Measurements from ENCODE around the gene ETS1.

The ETS1 gene

GRCh38 chr11:128618603-128619002 is 31.2 kb upstream of the ETS1 start:
- DNase-seq (ENCODE audit: low read depth): no peak

DNA sequence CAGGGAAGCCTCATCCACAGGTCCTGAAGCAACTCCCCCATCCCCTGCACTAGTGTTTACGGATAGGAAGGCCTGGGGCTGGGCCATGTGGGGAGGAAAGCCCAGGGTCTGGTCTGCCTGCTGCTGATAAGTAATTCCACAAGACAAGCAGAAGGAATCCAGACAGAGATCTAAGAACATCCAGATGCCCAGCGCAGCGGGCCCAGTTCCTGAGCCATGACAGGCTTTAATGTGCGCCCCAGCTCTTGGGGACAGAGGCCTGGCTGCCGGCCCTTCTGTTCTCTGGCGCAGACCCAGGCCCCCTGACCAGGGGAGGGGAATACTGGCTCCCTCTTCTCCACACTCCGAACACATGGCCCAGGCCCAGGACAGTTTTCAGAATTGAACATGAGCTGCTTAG is 28.8 kb upstream of the ETS1 start:
- no peak for DNase-seq (ENCODE audit: low read depth)

DNA sequence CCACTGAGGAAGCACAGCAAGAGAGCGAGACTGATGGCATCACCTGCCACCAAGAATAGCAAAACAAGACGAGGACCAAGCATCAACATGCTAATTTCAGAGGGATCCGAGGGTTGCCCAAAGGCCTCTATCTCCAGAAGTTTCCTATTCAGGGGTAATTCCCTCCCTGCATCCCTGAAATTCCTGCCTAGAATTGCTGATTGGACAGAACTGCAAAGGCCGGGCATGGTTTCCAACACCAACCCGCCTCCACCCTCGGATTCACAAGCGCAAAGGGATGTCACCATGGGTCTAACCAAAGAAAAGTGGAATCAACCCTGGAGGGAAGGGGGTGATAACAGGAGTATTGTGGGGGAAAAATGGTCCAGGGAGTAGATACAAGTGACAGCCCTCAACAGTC is 28.3 kb upstream of the ETS1 start:
- DNase-seq (ENCODE audit: low read depth): no peak

DNA sequence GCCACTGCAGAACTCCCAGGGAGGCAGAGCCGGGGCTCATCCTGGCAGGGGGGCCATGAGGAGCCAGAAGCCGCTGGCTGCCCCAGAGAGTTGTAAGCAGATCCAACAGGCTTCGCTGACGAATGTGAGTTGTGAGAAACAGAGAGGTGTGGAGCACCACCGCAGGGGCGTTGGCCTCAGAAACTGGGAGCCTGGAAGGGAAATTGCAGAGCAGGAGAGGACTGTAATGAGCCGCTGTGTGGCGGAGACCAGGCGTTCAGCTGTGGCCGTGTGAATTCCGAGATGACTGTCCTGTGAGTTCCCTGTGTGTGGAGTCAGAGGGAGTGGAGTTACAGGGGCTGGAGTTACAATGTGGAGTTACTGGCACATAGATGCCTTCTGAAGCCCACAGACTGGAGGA is 27.7 kb upstream of the ETS1 start:
- DNase-seq (ENCODE audit: low read depth): no peak

DNA sequence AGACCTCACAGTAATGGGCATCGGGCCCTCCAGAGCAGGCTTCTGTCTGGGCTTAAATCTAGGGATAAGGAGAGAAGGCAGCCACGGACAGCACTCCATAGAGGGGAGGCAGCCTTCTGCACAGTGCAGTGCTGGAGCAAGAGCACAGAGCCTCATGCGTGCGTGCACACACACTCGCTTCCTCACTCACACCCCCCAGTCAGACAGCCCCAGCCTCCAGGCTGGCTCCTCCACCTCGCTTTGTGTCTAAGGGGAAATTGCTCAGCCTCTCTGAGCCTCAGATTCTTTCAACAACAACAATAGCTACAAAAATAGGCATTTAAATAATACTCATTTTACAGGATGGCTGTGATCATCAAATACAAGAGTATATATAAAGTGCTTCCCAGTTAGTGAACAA is 26.7 kb upstream of the ETS1 start:
- no peak for DNase-seq (ENCODE audit: low read depth)

DNA sequence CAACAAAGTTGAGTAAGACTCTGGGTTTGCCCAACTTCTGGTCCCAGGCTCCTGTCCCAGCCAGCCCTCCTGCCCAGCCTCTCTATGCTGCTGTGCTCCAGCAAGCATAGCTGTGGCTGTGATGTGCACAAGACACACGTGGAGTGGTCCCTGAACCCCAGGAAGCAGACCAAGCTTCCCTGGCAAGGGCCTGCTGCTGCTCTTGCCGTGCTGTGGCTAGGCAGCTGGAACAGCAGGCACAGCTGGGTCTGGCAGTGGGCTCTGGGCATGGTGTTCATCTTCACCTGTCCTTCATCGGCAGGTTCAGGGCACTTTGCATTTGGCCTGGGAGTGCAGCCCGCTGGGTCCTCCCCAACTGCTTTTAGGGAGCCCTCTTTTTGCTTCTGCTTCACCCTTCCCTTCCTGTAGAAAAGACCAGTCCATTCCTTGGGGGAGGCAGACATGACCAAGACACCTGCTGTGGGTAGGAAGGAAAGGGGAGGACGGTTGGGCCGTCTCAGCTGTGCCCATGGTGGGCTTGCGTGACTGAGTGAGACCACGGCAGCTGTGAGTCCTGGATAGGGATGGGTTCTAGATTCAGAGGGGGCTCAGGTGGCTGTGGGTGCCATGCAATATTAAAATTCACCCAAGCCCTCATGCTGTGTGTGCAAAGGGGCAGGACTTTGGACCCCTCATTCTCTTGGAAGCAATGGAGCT is 26.1 kb upstream of the ETS1 start:
- no peak for DNase-seq (ENCODE audit: low read depth)

- peak; percentile 56 for DNase-seq (ENCODE audit: low read depth)
Measured at GRCh38 chr11:128610721-128611617, 23.6 kb upstream of the ETS1 start.

DNA sequence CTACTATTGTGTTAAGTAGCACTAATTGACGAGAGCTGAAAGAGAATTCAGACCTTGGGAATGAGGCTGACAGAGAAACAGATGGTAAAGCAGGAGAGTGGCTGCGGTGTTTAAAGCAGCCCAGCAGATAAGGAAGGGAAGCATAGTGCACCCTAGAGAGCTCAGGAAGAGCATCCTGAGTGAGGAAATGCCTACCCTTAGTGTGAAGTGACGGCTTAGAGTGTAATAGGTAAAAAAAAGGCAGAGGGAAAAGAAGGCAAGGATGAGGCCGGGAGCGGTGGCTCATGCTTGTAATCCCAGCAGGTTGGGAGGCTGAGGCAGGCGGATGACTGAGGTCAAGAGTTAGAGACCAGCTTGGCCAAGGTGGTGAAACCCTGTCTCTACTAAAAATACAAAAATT is 22.4 kb upstream of the ETS1 start:
- no peak for DNase-seq (ENCODE audit: low read depth)

- no peak for DNase-seq (ENCODE audit: low read depth)
Measured at GRCh38 chr11:128608746-128609407, 21.5 kb upstream of the ETS1 start.

- no peak for DNase-seq (ENCODE audit: low read depth)
Measured at GRCh38 chr11:128607819-128608218, 20.5 kb upstream of the ETS1 start.

- no peak for DNase-seq (ENCODE audit: low read depth)
Measured at GRCh38 chr11:128604723-128605122, 17.4 kb upstream of the ETS1 start.

- DNase-seq (ENCODE audit: low read depth): no peak
Measured at GRCh38 chr11:128603752-128604414, 16.5 kb upstream of the ETS1 start.

DNA sequence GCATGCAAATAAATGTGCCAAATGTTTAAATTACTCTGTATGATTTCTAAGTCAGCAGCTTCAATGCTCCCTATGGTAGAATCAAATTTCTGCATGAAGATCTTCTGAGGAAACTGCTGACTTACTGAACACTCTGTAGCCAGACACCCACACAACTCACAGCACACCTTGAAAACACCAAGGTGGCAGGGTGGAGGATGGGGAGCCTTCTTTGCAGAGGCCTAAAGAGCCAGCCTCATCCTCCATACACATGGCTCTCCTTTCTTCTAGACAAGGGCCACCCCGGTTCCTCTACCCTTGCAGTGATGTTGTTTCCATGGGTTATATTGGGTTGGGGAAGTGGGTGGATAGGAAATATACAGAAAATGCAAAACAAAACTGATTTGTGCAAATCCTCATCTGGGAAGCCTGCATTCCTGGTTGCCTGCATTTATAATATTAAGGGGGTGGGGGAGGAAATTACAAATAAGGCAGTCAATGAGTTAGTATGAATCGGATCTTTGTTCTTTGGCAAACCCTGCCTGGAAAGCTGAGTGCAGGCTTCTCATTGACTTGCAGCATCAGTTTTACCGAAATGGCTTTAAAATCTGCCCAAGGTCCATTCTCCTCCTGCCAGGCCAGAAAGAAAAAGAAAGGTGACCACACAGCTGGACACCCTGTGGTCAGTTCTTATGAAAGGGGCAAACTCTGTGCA is 15.8 kb upstream of the ETS1 start:
- no peak for DNase-seq (ENCODE audit: low read depth)

DNA sequence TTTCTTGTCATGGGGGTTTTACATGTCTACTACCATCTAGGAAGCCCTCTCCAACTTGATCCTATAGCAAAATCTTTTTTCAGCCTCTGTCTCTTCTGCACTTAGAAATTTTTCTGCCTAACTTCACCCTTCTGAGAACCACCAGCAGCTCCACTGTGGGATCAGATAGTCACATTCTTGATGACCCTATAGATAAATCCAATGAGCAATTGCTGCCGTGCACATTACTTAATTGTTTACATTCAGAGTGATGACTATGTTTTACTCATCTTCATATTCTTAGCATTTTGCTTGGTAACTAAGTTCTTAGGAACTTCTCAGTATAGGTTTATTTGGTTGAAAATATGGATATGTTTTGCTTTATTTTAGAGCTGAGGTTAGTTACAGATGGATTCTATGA is 12.4 kb upstream of the ETS1 start:
- no peak for DNase-seq (ENCODE audit: low read depth)

DNA sequence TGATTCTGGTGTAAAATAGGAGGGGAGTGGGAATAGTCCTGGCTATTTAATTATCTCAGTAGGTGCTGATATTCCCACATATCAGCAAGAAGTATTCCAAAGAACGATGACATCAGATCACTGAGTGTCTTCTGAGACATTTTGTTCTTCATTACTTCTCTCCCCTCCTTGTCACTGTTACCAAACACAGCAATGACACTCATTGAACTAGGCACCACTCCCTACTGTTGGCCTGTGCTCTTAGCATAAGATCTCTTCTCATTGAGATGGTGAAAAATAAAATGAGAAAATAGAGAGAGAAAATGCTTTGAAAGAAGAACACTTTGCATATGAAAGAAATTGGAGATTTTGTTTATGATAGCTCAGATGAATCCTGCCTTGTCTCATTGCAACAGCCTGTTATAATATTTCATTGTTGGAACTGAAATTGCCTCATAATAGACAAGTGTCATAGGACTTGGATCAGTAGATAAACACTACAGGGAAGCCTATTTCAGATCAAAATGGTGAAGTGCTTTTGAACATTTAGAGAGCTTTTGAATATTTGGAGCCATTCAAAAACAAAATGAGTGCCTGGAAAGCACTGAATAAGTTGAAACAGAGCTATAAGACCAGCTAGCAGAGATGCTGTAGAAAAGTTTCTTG is 11.3 kb upstream of the ETS1 start:
- DNase-seq (ENCODE audit: low read depth): no peak

- no peak for DNase-seq (ENCODE audit: low read depth)
Measured at GRCh38 chr11:128598096-128598495, 10.7 kb upstream of the ETS1 start.

GRCh38 chr11:128597209-128597608 is 9.9 kb upstream of the ETS1 start:
- DNase-seq (ENCODE audit: low read depth): no peak

- DNase-seq (ENCODE audit: low read depth): no peak
Measured at GRCh38 chr11:128596250-128596649, 8.9 kb upstream of the ETS1 start.

GRCh38 chr11:128595775-128596174 is 8.4 kb upstream of the ETS1 start:
- no peak for DNase-seq (ENCODE audit: low read depth)

DNA sequence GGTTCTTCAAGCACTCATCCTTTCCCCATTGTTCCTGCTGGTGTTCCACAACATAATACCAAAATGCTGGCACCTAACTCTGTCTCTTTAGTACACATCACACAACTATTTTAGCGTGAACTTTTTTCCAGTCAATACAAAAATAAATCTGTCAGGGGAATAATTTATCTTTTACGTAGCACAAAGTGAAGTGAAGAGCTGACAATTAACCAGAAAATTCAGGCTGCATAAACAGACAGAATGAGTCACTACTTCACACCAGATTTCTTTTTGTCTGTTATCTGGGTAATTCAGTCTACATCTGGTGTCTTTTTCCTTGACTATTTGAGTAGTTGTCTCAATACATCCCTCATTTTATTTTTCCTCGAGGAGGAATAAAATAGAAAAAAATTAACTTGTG is 7.9 kb upstream of the ETS1 start:
- DNase-seq (ENCODE audit: low read depth): no peak

- DNase-seq (ENCODE audit: low read depth): no peak
Measured at GRCh38 chr11:128594226-128594625, 6.9 kb upstream of the ETS1 start.
